HG02840 (cell line): ENCODE data around the gene SLC44A5.
"Not testable (repeated sequence)": the region's sequence is repeated elsewhere in the genome, so short reads cannot be mapped to it uniquely, and the experiment has no call there.

Experiments
- ATAC-seq: cut with Tn5 transposase; IDR thresholded peaks from one replicate; pipeline ENCODE4 v1.9.1; 2021; ENCODE audit warnings: mild to moderate bottlenecking, moderate library complexity, moderate number of reproducible peaks; ENCODE audit not compliant: unreplicated experiment, low FRiP score

The SLC44A5 gene

GRCh38 chr1:75611014-75611413, at the start of gene SLC44A5:
TSS of gene SLC44A5 (minus strand) at chr1:75611114. CDS start at chr1:75541447, 69,667 bp downstream.
- ATAC-seq, result no peak

GRCh38 chr1:75655931-75656330, 45.0 kb upstream of the SLC44A5 start:
- ATAC-seq, result no peak

GRCh38 chr1:75647183-75647582, 36.3 kb upstream of the SLC44A5 start:
- not testable (repeated sequence) for ATAC-seq

DNA sequence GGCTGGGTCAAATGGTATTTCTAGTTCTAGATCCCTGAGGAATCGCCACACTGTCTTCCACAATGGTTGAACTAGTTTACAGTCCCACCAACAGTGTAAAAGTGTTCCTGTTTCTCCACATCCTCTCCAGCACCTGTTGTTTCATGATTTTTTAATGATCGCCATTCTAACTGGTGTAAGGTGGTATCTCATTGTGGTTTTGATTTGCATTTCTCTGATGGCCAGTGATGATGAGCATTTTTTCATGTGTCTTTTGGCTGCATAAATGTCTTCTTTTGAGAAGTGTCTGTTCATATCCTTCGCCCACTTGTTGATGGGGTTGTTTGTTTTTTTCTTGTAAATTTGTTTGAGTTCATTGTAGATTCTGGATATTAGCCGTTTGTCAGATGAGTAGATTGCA, 34.2 kb upstream of the SLC44A5 start:
- not testable (repeated sequence) for ATAC-seq

DNA sequence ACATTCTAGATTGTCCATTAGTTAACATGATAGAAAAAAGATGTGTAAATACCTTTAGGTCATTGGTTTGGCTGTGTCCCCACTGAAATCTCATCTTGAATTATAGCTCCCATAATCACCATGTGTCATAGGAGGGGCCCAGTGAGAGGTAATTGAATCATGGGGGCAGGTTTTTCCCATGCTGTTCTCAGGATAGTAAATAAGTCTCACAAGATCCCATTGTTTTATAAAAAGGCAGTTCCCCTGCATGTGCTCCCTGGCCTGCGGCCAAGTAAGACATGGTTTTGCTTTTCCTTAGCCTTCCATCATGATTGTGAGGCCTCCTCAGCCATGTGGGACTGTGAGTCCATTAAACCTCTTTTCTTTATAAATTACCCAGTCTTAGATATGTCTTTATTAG, 32.5 kb upstream of the SLC44A5 start:
- no peak for ATAC-seq

GRCh38 chr1:75641325-75641724, 30.4 kb upstream of the SLC44A5 start:
- ATAC-seq, result no peak

GRCh38 chr1:75640137-75640536, 29.2 kb upstream of the SLC44A5 start:
- no peak for ATAC-seq

DNA sequence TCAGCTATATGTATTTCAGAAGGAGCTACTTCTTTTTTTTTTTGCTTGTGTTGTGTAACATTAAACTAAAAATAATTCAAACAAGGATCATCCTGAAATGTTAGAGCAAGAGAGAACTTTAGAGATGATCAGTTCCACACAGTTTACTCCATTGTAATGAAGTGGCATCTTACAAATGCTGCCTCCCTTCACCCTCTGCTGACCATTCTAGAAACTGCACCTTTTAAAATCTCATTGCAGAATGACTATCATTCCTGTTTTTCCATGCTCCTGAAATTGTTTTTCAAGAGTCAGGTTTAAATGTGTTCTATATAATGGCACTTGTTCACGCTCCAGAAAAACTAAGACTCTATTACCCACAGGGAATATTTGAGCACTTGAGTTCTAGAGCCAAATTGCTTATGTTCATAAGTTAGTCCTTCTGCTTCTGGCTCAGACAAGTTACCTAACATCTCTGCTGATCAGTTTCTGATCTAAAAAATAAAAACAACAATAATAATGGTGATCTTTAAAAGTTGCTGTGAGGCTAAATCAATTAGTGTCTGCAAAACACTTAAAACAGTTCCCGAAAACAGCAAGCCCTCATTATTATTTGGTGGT, 21.5 kb upstream of the SLC44A5 start:
- no peak for ATAC-seq

DNA sequence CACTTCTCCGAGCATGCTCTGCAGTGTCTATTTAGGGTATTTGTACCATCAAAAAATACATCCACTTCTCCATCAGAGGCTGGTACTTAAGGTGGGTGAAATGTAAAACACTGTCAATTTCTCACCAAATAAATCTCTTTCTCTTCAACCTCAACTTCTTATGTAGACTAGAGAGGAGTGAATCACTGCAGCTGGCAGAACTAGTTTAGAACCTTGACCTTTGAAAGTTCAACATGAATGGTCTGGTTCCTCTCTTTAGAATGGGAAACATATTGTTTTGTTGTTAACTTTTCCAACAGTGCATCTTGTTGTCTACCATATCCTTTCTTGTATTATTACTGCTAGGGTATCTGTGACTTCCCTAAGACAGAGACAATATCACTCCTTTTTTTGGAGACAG, 20.1 kb upstream of the SLC44A5 start:
- no peak for ATAC-seq

DNA sequence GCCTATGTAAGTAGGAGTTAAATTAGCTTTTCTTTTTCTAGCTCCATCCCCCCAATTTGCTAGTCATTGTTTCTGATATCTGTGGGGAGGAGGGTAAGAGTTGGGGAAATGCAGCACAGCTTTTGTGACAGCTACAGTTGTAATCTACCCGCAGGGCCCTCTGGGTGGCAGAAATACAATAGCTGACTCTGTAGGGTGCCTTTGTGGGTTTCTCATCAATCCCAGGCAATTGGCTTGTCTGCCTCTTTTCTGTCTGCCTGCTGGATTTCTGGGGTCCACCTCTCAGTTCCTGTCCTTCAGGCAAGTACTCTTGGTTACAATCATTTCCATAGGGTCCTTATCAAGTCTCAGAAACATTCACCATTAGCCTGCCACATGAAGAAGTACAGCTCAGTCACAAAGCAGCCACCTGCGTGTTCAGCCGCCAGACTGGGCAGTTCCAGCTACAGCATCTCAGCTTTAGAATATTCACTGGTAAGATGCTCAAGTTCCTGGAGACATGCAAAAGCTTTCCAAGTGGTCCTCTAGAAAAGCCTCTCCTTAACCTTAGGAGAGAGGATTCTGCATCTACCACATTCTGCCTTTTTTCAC, 19.2 kb upstream of the SLC44A5 start:
- no peak for ATAC-seq

DNA sequence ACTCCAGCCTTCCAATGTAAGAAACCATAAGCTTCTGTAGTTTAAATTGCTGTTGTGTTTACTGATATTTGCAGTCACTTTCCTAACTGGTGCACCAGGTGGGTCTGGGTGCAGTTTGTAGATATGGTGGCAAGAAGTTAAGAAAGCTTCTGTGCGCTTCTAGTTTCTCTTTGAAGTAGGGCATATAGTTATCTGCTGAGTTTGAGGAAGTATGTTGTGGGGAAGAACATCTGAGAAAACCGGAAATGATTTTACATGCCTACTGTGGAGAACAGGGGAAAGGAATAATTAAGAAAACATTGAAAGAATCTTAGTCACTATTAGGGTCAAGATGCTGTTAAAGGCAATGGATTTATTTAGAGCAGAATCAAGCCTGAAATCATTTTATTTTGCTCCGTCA, 14.9 kb upstream of the SLC44A5 start:
- no peak for ATAC-seq

GRCh38 chr1:75618382-75618781, 7.5 kb upstream of the SLC44A5 start:
- no peak for ATAC-seq

DNA sequence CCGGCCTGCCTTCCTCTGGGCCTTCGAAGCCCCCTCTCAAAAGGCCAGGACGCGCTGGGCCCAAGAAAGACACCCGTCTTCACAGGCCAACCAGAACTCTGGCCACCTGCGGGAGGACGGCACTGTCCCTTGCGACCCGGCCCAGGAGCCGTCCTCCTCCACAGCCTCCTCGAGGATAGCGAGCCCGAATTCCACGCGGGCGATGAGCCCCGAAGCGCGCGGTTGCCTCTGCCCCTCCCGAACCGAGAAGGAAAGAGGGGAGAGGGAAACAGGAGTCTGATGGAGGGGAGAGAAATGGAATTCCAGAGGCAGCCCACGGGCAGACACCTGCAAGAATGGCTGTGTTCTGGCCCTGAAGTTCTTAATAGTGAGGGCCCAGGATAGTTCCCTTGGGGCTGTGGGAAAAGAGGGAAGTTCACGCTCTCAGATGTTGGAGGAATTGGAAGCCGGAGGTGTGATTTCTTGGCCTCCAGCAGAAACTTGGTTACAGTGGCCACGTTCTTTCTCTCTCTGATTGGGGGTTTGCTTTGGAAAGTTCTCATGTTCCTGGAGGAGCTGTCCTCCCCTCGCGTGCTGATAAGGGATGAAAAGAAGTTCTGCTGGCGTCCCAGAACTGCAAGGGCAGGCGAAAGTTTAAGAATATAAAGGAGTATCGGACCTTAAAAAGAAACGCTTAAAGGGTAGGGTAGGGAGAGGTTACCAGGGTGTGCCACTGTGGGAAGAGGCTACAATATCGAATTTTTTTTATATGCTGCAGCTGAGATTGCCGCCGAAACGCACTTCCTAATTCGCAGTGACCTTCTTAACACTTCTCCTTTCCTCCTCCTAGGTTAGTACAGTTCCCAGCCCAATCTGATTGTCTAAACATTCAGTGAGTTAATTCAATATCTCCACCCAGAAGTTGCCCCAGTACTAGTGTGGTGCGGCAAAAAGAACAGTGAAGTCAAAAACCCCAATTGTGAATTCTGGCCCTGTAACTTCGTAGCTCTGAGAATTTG, 5.8 kb upstream of the SLC44A5 start:
- ATAC-seq, result no peak

DNA sequence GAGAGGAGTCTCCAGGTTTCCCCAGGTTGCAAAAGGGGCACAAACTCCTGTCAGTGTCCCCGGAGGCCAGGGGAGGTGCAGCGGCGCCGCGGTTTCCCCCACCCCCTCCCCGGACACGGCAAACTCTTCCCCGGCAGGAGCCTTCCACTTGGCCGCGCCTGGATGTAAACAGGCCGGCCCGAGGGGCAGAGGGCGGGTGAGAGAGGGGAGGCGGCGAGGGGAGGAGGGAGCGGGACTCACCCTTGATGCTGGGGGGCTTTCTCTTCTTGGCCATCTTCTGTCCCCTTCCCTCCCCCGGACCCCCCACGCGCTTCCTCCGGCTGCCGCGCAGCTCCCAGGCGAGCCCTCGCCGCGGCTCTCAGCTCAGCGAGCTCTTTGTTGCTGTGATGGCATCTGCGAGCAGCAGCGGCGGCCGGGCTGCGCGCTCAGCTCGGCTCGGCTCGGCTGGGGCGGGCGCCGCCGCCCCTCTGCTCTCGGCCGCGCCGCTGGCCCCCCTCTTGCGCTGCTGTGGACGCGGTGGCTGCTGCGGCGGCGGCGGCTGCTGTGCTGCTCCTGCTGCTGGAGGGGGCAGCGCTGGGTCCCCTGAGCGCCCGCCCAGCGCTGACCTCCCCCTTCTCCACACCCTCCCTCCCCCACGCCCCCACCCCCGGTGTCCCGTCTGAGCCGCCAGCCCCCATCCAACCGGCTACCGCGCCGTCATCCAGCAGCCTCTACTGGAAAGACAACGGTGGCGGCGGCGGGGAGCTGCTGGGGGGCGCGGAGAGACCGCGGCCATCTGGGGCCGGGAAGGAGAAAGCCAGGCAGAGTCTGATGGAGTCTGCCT, 4.9 kb upstream of the SLC44A5 start:
- no peak for ATAC-seq

DNA sequence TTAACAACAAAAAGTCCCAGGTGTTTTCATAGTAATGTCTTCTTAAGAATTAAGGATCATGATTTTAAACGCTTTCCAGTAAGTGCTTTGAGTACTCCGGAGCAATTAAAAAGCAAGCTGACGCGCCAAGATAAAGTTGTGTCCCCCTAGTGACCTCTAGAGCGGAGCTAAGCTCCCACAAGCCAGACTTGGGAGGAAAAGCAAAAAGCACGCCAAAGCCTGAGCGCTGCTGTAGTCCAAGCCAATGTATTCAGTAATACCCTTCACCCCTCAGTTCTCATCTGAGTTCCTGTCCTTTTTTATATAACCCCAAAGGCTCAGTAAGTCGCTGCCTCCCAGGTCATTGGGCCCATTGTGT, 3.5 kb upstream of the SLC44A5 start:
- ATAC-seq, result no peak

- ATAC-seq, result no peak
These were observed 3.0 kb upstream of the SLC44A5 start for GRCh38 chr1:75613916-75614315.

- no peak for ATAC-seq
These were observed 2.1 kb upstream of the SLC44A5 start for GRCh38 chr1:75612976-75613375.

DNA sequence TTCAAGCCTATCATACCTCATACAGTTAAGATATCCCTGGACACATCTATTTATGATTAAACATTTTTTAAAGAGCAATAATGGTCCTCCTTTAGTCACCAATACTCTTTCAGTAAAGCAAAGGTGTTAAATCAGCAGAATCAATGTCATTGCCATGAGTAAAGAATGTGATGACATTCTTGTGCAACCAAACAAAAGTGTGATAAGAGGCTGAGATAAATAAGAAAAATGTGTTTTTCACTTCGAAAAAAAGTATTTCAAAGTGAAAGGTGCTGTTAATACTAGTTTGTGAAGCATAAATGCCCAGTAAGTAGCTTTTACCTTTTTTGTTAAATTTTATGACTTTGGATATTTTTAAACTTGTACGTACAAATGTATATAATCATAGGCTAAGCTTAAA, 8.4 kb downstream of the SLC44A5 start:
- ATAC-seq, result no peak

GRCh38 chr1:75600781-75601180, 10.1 kb downstream of the SLC44A5 start:
- ATAC-seq, result no peak

GRCh38 chr1:75594327-75594726, 16.6 kb downstream of the SLC44A5 start:
- ATAC-seq, result no peak

DNA sequence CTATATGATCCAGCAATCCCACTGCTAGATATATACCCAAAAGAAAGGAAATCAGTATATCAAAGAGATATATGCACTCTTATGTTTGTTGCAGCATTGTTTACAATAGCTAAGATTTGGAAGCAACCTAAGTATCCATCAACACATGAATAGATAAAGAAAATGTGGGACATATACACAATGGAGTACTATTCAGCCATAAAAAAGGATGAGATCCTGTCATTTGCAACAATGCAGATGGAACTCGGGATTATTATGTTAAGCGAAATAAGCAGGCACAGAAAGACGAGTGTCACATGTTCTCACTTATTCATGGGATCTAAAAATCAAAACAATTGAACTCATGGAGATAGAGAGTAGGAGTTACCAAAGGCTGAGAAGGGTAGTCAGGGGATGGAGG, 17.5 kb downstream of the SLC44A5 start:
- not testable (repeated sequence) for ATAC-seq
